ENCODE results near the gene NPAS3. TPM values are rescaled to one million over a fixed set of nuclear protein-coding genes. Genes with fewer than 3 reads are reported as not detected.

The NPAS3 gene
- total and polyA plus RNA-seq, 2 donors (not counting 3 experiments of a cell fraction or from before 2014, with no cell fraction given): 0.10 to 0.13 TPM

- ChIA-PET CTCF (interaction anchor here (1.0 to 1.6 kb wide), 3 partner anchors 136 to 487 kb away, joined by 4 to 6 read pairs (median 5); no protein-coding TSS in a partner anchor), POLR2A (no interaction called here)
- H3K4me3 ChIP-seq (replicated peaks in 1 of 3; ENCODE audit: insufficient read depth in 1 of 3, low read depth in 1 of 3, low read length in 3 of 3): no peak overlapping the region
- H3K9ac ChIP-seq (replicated peaks; ENCODE audit: extremely low read depth, insufficient read depth, low read length): no peak overlapping the region
- DNase-seq (ENCODE audit: low read depth, low spot score) (peak; percentile 78), FAIRE-seq (peak; percentile 82)
- peak overlapping the region; percentile 75 for H2AFZ ChIP-seq (ENCODE audit: low read depth, low read length)
- dilution Hi-C loops (cut with MboI; ENCODE audit: extremely low pct_ligation_motif_present, low sequenced_read_pairs) (no loop called here), intact Hi-C loops (cut with micrococcal nuclease) (loop anchor here (2.0 kb wide), 1 partner anchor 47 kb away; no protein-coding TSS in a partner anchor)
- no peaks in the 10 kb centered on the region for H3K79me2 ChIP-seq (ENCODE audit: control insufficient read depth, insufficient read depth, low read length)
- H3K9me3 ChIP-seq (replicated peaks; ENCODE audit: control insufficient read depth, insufficient read depth, low read length): no peaks in the 10 kb centered on the region
- BruUV-seq (replicated peaks): no TSS peak
- H3K4me2 ChIP-seq (ENCODE audit: insufficient read depth, low read length): peak overlapping the region; percentile 60
- peak overlapping the region; percentile 36 for H3K27ac ChIP-seq (ENCODE audit: insufficient read depth, low read depth, low read length)
- TF ChIP-seq JUN (IDR thresholded peaks at IDR 0.05; ENCODE audit: borderline replicate concordance, insufficient read depth, insufficient read length, low read depth): peak; percentile 63
- TF ChIP-seq FOS (IDR thresholded peaks at IDR 0.05; ENCODE audit: borderline replicate concordance, insufficient read depth, low read length): peak; percentile 82
- no peak for TF ChIP-seq MAX (IDR thresholded peaks at IDR 0.05; ENCODE audit: insufficient read depth, insufficient read length)
- H3K27me3 ChIP-seq (ENCODE audit: control insufficient read depth in 2 of 2, insufficient read depth in 2 of 2, low read length in 2 of 2): no peaks in the 10 kb centered on the region
- H3K36me3 ChIP-seq (ENCODE audit: control insufficient read depth in 2 of 2, extremely low read depth in 1 of 2, insufficient read depth in 2 of 2, low read length in 2 of 2): no peaks in the 10 kb centered on the region
- H3K4me1 ChIP-seq (ENCODE audit: control insufficient read depth, extremely low read depth, insufficient read depth, low read length): peaks cover 8% of the 10 kb centered on the region
- no peaks in the 10 kb centered on the region for H3K9me1 ChIP-seq (replicated peaks; ENCODE audit: control insufficient read depth, extremely low read depth, insufficient read depth, low read length)
- H4K20me1 ChIP-seq (replicated peaks; ENCODE audit: control insufficient read depth, extremely low read depth, insufficient read depth, low read length): no peaks in the 10 kb centered on the region
Observed at GRCh38 chr14:33611405-33612196, 672.9 kb downstream of the NPAS3 start.

GRCh38 chr14:33612197-33612505 is 673.5 kb downstream of the NPAS3 start:
- POLR2A ChIA-PET: no interaction called here
- DNase-seq (ENCODE audit: low read depth, low spot score) (no peak), FAIRE-seq (no peak)
- Histone ChIP-seq H3K4me2 (ENCODE audit: insufficient read depth, low read length) (no peak overlapping the region), H3K4me1 (ENCODE audit: control insufficient read depth, extremely low read depth, insufficient read depth, low read length) (peaks cover 8% of the 10 kb centered on the region), H3K36me3 (ENCODE audit: control insufficient read depth in 2 of 2, extremely low read depth in 1 of 2, insufficient read depth in 2 of 2, low read length in 2 of 2) (no peaks in the 10 kb centered on the region), H3K9me1 (replicated peaks; ENCODE audit: control insufficient read depth, extremely low read depth, insufficient read depth, low read length) (no peaks in the 10 kb centered on the region), H3K27me3 (ENCODE audit: control insufficient read depth in 2 of 2, insufficient read depth in 2 of 2, low read length in 2 of 2) (no peaks in the 10 kb centered on the region), H3K27ac (ENCODE audit: insufficient read depth, low read depth, low read length) (no peak overlapping the region), H3K9me3 (replicated peaks; ENCODE audit: control insufficient read depth, insufficient read depth, low read length) (no peaks in the 10 kb centered on the region), H3K4me3 (replicated peaks in 1 of 3; ENCODE audit: insufficient read depth in 1 of 3, low read depth in 1 of 3, low read length in 3 of 3) (no peak overlapping the region), H4K20me1 (replicated peaks; ENCODE audit: control insufficient read depth, extremely low read depth, insufficient read depth, low read length) (no peaks in the 10 kb centered on the region), H2AFZ (ENCODE audit: low read depth, low read length) (no peak overlapping the region), H3K9ac (replicated peaks; ENCODE audit: extremely low read depth, insufficient read depth, low read length) (no peak overlapping the region), H3K79me2 (ENCODE audit: control insufficient read depth, insufficient read depth, low read length) (no peaks in the 10 kb centered on the region)
- intact Hi-C loops (cut with micrococcal nuclease) (no loop called here), dilution Hi-C loops (cut with MboI; ENCODE audit: extremely low pct_ligation_motif_present, low sequenced_read_pairs) (no loop called here)
- TF ChIP-seq JUN (IDR thresholded peaks at IDR 0.05; ENCODE audit: borderline replicate concordance, insufficient read depth, insufficient read length, low read depth) (no peak), POLR2AphosphoS5 (IDR thresholded peaks at IDR 0.05; ENCODE audit: insufficient read depth, low read depth, low read length) (no peak), EZH2 (IDR thresholded peaks at IDR 0.05; ENCODE audit: borderline replicate concordance, low read depth, low read length, severe bottlenecking) (no peak), POLR2A (IDR thresholded peaks at IDR 0.05; ENCODE audit: low read depth, low read length) (no peak), CTCF (IDR thresholded peaks at IDR 0.05; ENCODE audit: extremely low read depth in 1 of 2, insufficient read depth in 1 of 2, low read depth in 1 of 2, low read length in 2 of 2) (no peak), GATA2 (IDR thresholded peaks at IDR 0.05; ENCODE audit: insufficient read depth, insufficient read length, low read depth, low read length) (no peak), MAX (IDR thresholded peaks at IDR 0.05; ENCODE audit: insufficient read depth, insufficient read length) (no peak), FOS (IDR thresholded peaks at IDR 0.05; ENCODE audit: borderline replicate concordance, insufficient read depth, low read length) (no peak), MYC (IDR thresholded peaks at IDR 0.05; ENCODE audit: low read depth, low read length) (no peak)
- CTCF ChIA-PET: no interaction called here
- no TSS peak for BruUV-seq (replicated peaks)

Data from endothelial cell of umbilical vein (primary cell).